ENCODE data around the gene TBC1D9. TPM values are rescaled to one million over a fixed set of nuclear protein-coding genes. Genes with fewer than 3 reads are reported as not detected.

The TBC1D9 gene
- polyA plus RNA-seq, 3 donors: 13.6 to 33.5 (median 21.0) TPM

DNA sequence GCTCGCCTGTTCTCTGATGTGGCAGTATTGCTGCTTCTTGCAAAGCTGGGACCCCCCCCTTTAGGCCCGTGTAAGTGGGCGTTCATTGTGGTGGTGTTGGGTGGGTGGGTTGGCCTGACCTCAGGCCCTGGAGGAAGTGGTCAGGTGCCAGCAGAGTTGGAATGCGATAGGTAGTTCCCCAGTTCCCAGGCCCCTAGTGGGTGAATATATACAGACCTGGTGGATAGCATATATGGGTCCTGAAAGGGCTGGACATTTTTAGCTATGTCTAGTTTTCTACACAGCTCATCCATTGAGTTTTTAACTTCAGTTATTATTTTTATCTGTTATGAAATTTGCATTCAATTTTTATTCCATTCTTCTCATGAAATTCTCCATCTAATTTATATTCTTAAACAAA, 151.6 kb downstream of the TBC1D9 start:
- Histone ChIP-seq H2AFZ (ENCODE audit: insufficient read depth, low read depth, low read length, poor library complexity, severe bottlenecking) (no peak overlapping the region), H3K4me2 (replicated peaks; ENCODE audit: extremely low read depth, low read length, poor library complexity, severe bottlenecking) (no peak overlapping the region), H3K9me3 (replicated peaks in 1 of 2; ENCODE audit: control insufficient read depth in 1 of 2, insufficient read depth in 1 of 2, low read length in 2 of 2) (no peaks in the 10 kb centered on the region), H3K27ac (ENCODE audit: low read depth in 1 of 2, low read length in 2 of 2) (no peak overlapping the region), H4K20me1 (ENCODE audit: insufficient read depth, low read length) (no peaks in the 10 kb centered on the region), H3K4me1 (ENCODE audit: control insufficient read depth in 1 of 2, insufficient read depth in 2 of 2, low read length in 2 of 2) (no peaks in the 10 kb centered on the region), H3K9ac (ENCODE audit: insufficient read depth, low read length, poor library complexity, severe bottlenecking) (no peak overlapping the region), H3K36me3 (replicated peaks in 1 of 2; ENCODE audit: control insufficient read depth in 1 of 2, insufficient read depth in 2 of 2, low read length in 2 of 2) (no peaks in the 10 kb centered on the region), H3K79me2 (ENCODE audit: insufficient read depth, low read length) (no peaks in the 10 kb centered on the region), H3K27me3 (ENCODE audit: control insufficient read depth in 2 of 2, insufficient read depth in 2 of 2, low read length in 2 of 2) (no peaks in the 10 kb centered on the region), H3K4me3 (replicated peaks in 1 of 3; ENCODE audit: low read depth in 2 of 3, low read length in 3 of 3) (no peak overlapping the region)
- no peak overlapping the region for H3K27ac Mint-ChIP-seq
- DNase-seq: no peak
- TF ChIP-seq, protein P1, sequence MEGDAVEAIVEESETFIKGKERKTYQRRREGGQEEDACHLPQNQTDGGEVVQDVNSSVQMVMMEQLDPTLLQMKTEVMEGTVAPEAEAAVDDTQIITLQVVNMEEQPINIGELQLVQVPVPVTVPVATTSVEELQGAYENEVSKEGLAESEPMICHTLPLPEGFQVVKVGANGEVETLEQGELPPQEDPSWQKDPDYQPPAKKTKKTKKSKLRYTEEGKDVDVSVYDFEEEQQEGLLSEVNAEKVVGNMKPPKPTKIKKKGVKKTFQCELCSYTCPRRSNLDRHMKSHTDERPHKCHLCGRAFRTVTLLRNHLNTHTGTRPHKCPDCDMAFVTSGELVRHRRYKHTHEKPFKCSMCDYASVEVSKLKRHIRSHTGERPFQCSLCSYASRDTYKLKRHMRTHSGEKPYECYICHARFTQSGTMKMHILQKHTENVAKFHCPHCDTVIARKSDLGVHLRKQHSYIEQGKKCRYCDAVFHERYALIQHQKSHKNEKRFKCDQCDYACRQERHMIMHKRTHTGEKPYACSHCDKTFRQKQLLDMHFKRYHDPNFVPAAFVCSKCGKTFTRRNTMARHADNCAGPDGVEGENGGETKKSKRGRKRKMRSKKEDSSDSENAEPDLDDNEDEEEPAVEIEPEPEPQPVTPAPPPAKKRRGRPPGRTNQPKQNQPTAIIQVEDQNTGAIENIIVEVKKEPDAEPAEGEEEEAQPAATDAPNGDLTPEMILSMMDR (IDR thresholded peaks at IDR 0.05): no peak
- H3K36me3 Mint-ChIP-seq: no peaks in the 10 kb centered on the region
- H3K9me3 Mint-ChIP-seq: peaks cover 0 to 1% (median 0%) of the 10 kb centered on the region in 7 donors
- no peak overlapping the region for H3K4me3 Mint-ChIP-seq
- H3K4me1 Mint-ChIP-seq: no peaks in the 10 kb centered on the region
- 90% methylated on average over 2 of the region's 4 CpGs for WGBS (ENCODE audit: insufficient coverage)
- intact Hi-C loops (cut with micrococcal nuclease): no loop called here
- H3K27me3 Mint-ChIP-seq (ENCODE audit: low read depth in 3 of 3): peaks cover 0 to 3% (median 1%) of the 10 kb centered on the region in 3 donors

DNA sequence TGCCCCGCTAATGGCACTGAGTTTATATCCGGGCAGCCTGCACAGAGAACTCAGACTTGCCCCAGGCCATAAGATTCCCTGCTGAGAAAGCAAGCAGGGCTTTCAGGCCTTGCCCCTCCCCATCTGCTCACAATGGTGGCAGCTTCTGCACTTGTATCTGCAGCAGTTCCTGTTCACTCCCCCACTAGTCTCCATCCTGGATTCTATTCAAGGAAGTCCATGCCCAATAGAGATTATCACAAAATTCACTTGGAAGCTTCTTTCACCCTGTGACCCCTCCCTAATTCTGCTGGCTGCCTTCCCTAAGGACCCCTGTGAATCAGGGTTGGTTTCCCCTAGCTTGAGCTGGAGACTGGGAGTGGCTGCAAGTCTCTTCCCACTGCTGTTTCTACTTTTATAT, 152.9 kb downstream of the TBC1D9 start:
- Histone ChIP-seq H2AFZ (ENCODE audit: insufficient read depth, low read depth, low read length, poor library complexity, severe bottlenecking) (no peak overlapping the region), H3K27me3 (ENCODE audit: control insufficient read depth in 2 of 2, insufficient read depth in 2 of 2, low read length in 2 of 2) (no peaks in the 10 kb centered on the region), H3K79me2 (ENCODE audit: insufficient read depth, low read length) (no peaks in the 10 kb centered on the region), H3K4me2 (replicated peaks; ENCODE audit: extremely low read depth, low read length, poor library complexity, severe bottlenecking) (no peak overlapping the region), H3K9ac (ENCODE audit: insufficient read depth, low read length, poor library complexity, severe bottlenecking) (no peak overlapping the region), H3K4me3 (replicated peaks in 1 of 3; ENCODE audit: low read depth in 2 of 3, low read length in 3 of 3) (no peak overlapping the region), H3K27ac (ENCODE audit: low read depth in 1 of 2, low read length in 2 of 2) (no peak overlapping the region), H4K20me1 (ENCODE audit: insufficient read depth, low read length) (no peaks in the 10 kb centered on the region), H3K36me3 (replicated peaks in 1 of 2; ENCODE audit: control insufficient read depth in 1 of 2, insufficient read depth in 2 of 2, low read length in 2 of 2) (no peaks in the 10 kb centered on the region), H3K9me3 (replicated peaks in 1 of 2; ENCODE audit: control insufficient read depth in 1 of 2, insufficient read depth in 1 of 2, low read length in 2 of 2) (no peaks in the 10 kb centered on the region), H3K4me1 (ENCODE audit: control insufficient read depth in 1 of 2, insufficient read depth in 2 of 2, low read length in 2 of 2) (no peaks in the 10 kb centered on the region)
- no peaks in the 10 kb centered on the region for H3K4me1 Mint-ChIP-seq
- no peak overlapping the region for H3K27ac Mint-ChIP-seq
- peaks cover 0 to 3% (median 3%) of the 10 kb centered on the region in 3 donors for H3K27me3 Mint-ChIP-seq (ENCODE audit: low read depth in 3 of 3)
- intact Hi-C loops (cut with micrococcal nuclease): no loop called here
- 95% methylated on average over 2 of the region's 2 CpGs for WGBS (ENCODE audit: insufficient coverage)
- no peak overlapping the region for H3K4me3 Mint-ChIP-seq
- DNase-seq: no peak
- no peaks in the 10 kb centered on the region for H3K36me3 Mint-ChIP-seq
- TF ChIP-seq, protein P1 (IDR thresholded peaks at IDR 0.05): no peak
- peaks cover 0 to 1% (median 0%) of the 10 kb centered on the region in 7 donors for H3K9me3 Mint-ChIP-seq

All from CD14-positive monocyte (primary cell).